NCI-H82 treated with DMSO at 0.1 percent for 48 hours (cell line): Measurements from ENCODE around the gene DCAKD.

Source experiments
- DNase-seq: peaks from one replicate; lab custom pipeline; 2025; ENCODE audit not compliant: unreplicated experiment; lab: John Stamatoyannopoulos, UW

The DCAKD gene, protein sequence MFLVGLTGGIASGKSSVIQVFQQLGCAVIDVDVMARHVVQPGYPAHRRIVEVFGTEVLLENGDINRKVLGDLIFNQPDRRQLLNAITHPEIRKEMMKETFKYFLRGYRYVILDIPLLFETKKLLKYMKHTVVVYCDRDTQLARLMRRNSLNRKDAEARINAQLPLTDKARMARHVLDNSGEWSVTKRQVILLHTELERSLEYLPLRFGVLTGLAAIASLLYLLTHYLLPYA

DNA sequence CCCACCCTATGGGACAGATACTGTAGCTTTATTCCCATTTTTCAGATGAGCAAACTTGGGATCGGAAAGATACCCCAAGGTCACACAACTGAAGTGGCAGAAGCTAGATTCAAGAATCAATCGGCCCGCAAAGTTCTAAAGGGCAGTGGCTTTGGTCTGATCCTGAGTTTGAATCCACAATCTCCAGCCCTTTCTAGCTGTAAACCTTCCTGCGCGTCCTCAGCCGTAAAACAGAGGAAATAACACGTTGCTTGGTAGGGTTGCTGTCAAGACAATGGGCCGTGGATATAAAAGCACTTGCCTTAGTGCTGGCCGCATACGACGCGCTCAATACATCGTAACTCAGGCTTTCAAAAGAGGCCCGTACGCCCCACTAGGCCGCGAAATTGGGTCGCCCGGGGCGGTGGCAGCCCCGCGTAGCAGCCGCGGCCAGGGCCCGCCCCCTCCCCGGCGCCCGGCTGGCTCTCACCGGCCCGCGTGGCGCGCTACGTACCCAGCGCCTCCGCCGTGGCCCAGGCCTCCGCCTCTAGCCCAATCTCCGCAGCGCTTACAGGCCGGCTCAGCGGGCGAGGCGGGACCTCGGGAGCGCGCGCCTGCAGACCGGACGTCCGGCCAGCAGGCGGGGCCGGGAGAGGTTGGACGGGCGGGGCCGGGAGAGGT lies at the start of gene DCAKD:
Gene DCAKD (minus strand): TSS at position 573 of the 660 bp plus-strand sequence. CDS start 16,747 bp downstream, outside the sequence.
- DNase-seq: peak; percentile 87

DNA sequence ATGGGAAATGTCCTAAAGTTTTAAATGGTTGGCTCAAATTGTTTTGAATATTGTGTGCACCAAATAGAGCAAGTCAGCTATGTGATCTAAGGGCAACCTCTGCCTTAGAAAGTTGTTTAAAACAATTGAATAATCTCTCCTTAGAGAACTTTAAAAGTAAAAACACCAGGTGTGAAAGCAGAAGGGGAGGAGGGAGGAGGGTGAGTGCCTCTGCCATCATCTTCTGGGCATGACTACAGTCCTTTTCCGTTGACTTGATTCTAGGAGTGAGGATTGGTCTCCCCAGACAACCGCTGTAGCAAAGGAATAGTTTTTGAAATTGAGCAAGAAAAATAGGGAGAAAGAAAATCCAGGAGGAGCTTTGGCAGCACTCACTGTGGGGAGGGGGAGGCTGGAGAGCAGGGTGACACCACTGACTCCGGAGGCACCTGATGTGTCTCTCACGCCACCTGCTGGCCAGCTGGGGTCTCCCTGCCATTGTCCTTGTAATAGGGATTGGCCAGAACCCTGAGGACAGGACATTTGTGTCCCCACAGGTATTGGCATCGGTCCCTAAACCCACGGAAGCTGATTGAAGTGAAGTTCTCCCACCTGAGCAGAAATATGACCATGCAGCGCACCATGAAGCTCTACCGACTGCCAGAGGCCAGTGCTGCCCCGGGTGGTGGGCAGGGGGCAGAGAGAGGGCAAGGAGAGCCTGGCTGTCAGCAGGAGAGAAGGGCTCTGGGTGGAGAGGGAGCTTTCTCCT lies 47.6 kb upstream of the DCAKD start:
- DNase-seq: peak; percentile 63

DNA sequence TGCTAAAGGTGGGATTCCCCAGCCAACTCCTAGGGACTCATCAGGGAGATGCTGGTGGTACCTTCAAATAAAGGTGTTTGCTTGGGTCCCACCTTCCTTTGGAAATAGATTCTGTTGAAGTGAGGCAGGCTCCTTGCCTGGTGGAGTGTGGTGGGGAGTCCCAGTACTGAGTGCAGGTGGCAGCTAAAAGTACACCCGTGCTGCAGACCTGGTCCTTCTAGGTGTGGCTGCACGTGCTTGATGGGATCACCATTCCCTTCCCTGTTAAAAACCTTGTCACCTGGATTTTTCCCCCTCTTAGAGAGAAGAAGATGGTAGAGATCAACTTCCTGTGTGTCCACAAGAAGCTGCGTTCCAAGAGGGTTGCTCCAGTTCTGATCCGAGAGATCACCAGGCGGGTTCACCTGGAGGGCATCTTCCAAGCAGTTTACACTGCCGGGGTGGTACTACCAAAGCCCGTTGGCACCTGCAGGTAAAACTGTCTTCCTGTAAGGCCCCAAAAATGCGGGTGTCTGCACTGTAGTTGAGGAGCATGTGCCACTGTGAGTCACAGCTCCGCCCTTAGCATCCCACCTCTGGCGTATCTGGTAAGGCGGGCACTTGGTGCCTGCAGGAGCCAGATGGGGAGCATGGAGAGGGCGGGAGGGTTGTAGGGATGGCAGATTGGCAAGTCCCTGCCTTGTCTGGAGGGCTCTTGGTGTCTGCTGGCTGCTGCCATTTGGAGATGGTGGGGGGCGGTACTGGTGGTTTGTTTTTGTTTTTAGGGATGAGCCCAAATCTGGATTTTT lies 46.8 kb upstream of the DCAKD start:
- no peak for DNase-seq

DNA sequence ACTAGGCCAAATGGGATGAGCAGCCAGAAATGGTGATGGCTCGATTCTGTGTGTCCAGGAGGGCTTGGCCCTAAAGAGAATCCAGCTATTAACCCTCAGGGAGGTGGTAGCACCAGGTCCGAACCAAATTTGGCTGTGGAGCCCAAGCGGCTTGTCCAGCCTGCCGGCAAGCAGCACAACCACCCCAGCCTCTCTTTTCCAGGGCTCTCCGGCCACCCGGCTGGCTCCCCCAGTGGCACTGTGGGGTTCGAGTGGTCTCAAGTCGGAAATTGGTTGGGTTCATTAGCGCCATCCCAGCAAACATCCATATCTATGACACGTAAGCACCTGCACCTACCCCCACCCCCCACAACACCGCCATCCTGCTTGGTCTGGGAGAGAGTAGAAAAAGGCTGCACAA lies 45.5 kb upstream of the DCAKD start:
- DNase-seq: no peak

DNA sequence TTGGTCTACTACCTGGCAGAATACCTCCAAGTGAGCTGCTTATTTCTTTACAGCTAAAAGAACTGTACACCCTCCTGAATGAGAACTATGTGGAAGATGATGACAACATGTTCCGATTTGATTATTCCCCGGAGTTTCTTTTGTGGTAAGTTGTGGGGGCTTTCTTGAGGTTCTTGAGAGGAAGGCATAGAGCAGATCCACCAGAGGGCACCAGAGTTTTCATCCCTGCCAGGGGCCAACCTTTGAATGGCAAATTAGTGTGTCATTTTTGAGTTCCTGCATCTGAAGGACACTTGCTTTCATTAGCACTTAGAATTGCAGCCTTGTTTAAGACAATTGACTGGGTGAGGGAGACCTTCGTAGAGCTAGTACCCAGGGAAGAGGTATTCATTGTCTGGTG lies 44.7 kb upstream of the DCAKD start:
- no peak for DNase-seq

DNA sequence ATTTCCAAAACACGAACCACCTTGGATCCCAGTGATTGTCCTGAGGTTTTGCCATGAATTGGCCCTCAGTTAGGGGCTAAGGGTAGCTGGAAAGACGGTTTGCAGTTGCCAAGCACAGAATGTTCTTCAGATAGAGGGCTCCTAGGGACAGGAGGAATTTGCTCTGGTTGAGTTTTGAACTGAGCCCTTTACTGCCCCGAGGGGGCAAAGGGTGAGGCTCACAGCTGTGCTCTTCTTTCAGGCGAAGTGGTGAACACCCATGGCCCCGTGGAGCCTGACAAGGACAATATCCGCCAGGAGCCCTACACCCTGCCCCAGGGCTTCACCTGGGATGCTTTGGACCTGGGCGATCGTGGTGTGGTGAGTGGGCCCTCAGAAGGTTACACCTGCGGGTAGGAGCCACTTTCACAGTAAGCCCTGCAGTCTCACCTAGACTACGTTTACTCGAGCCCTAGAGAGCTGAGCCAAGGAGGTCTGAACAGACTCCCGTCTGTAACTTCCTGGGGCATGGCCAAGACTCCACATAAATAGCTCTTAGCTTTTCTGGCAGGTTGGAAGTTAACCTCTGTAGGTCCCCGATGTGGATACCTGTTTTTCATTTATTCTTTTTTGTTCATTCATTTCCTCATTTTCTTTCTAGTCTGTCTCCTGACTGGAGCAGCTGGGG lies 42.1 kb upstream of the DCAKD start:
- no peak for DNase-seq

DNA sequence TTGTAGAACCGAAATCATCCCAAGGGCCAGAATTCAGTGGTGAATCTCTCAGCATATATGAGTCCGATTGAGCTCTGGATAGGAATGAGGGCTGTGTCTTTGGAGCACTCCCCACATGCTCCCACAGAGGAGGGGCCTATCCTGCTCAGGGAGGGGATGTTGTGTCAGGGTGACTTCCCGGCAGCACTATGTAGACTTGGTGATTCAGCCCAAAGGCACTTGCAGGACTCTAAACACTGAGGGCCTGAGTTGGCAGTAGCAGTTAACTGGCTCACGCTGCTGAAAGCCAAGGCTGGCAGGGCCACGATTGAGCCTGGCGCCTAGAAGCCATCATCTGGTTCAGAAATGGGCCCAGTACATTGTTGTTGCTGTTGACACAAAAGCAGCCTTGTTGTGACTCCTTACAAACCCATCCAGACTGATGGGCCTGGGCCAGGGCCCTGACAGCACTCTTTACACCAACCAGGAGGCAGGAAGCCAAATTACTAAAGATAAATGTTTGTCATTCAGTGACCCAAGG lies 41.5 kb upstream of the DCAKD start:
- no peak for DNase-seq

DNA sequence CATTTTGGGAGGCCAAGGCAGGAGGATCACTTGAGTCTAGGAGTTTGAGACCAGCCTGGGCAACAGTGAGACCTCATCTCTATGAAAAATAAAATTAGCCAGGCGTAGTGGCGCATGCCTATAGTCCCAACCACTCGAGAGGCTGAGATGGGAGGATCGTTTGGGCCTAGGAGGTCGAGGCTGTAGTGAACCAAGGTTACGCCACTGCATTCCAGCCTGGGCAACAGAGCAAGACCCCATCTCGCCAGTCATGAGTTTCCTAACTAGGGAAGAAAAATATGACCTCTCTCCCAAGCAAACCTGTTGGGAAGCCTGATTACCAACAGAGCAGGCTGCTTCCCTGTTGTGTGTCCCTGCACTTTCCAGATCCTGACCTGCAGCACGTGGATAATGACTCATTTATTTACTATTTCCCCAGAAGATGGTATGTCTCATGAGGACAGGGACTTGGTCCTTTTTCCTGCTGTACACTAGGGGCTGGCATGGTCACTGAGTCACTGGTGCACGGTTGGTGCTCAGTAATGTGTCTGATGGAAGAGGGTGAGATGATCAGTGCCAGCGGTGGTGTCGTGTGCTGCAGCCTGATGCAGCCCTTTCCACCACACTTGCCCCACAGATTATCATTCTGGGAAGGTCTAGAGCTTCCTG lies 40.5 kb upstream of the DCAKD start:
- DNase-seq: no peak

DNA sequence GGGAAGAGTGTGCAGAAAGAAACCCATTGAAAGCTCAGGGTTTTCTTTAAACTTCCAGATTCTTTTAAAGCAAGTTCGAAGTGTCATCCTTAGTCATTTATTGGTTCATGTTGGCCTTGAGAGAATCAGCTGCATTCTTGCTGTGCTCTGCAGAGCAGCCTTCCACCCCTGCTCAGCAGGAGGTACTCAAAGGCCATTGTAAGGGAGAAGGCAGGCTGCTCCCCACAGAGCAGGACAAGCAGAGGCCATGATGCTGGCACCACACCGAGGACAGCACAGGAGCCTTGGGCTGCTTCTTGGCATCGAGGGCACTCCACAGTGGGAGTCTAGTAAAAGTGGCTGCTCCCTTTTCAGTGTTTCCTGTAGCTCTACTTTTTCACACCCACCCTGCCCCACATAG lies 39.3 kb upstream of the DCAKD start:
- no peak for DNase-seq

DNA sequence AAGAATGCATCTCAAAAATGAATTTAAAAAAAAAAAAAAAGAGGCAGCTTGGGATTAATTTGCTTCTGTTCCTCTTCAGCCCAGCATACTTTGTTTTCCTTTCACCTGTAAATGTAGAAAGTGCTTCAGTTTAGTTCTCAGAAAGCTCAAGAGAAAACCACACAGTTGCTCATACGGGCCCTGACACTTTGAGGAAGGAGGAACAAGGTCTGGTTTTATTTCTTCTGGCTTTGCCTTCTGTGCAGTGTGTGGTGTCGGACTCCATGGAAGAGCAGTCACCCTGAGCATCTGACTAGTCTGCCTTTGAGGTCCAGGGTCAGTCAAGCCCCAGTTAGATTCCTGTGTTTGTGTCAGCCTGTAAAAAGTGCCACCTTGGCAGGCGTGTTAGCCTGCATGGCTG lies 37.3 kb upstream of the DCAKD start:
- no peak for DNase-seq

DNA sequence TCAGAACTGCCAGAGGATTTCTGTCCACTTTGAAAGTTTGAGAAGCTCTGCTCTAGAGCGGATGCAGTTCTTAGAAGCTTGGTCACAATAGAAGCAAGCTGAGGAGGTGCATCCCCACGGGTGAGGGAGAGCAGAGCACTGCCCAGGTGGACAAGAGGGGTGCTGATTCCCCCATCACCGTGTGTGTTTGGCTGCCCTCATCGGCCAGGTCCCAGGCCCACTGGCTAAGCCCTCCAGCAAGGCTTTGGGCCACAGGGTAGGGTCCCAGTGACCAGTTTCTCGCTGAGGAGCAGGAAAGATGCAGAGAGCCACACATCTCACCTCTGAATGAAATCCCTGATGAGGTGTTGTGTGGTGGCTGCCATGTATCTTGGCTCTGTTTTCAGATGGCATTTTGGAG lies 36.5 kb upstream of the DCAKD start:
- DNase-seq: no peak

DNA sequence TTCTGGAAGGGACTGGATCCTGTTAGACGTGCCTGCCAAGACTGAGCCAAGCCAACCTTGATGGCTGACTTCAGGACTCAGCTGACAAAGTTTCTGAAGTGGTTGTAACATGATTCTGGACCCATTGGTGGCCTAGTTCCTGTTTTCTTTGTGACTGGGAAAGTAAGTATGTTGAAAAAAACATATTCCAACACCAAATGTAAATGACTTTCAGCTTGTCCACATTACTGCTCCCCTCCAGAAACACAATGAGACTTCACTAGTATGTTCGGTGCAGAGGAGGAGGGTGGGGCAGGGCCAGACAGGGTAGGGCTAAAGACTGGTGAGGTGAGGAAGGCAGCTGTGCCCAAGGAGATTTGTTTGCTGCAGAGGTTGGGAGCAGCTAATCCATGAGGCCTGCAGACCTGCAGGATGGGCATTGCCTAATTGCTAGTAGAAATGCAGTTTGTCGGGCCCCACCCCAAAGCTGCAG lies 36.1 kb upstream of the DCAKD start:
- no peak for DNase-seq

DNA sequence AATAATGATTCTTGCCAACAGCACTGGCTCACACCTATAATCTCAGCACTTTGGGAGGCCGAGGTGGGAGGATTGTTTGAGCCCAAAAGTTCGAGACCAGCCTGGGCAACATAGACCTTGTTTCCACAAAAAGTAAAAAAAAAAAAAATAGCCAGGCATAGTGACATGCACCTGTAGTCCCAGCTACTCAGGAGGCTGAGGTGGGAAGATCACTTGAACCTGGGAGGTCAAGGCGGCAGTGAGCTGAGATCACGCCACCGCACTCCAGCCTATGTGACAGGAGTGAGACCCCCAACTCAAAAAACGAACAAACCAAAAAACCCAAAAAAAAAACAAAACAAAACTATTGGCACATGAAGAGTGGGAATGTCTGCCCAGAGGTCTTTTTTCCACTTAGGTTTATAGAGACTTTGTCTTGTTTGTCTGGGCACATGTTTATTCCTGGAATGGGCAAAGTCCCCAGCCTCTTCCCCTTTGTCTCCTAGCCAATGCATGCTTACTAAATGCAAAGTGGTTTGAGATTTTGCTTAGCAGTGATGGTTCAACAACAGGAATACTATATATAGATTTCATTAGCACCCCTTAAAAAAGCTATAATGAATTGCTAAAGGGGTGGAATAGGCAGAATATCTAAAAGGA lies 35.6 kb upstream of the DCAKD start:
- DNase-seq: no peak

DNA sequence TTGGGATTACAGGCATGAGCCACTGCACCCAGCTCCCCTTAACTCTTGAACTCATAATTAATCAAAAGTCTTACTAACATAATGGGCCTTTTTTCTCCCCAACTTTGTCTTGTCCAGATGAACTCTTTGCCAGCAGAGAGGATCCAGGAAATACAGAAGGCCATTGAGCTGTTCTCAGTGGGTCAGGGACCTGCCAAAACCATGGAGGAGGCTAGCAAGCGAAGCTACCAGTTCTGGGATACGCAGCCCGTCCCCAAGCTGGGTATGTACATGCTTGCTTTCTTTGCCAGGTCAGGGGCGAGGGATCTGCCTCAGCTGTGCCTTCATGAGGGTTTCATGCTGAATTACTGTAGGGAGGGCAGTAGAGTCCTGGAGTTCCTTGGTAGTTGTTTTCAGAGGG lies 35.0 kb upstream of the DCAKD start:
- no peak for DNase-seq

DNA sequence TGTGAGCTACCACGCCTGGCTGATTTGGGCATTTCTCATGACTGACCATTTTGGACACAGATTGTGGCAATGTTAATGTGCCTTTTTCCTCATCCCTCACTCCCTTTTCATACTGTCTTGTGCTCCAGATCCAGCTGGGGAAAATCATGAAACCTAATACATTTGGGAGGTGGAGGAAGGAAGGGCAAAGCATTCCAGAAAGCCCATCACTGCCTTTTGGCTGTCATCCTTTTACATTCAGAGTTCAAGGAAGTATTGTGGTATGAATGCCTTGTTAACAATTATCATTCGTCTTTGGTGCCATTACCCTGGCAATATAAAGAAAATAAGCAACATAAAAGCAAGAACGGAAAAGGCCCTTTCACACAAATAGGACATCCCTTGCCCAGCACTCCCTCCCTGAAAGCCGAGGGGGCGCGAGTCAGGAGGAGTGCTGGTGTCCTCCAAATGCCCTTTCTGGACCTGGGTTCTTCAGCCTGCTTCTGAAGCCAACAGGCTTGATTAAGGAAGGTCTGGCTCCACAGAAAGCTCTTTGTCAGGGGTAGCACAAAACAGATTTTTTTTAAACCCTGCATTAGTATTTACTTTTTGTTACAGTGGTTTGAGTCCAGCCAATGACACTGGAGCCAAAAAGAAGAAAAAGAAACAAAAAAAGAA lies 29.7 kb upstream of the DCAKD start:
- no peak for DNase-seq

DNA sequence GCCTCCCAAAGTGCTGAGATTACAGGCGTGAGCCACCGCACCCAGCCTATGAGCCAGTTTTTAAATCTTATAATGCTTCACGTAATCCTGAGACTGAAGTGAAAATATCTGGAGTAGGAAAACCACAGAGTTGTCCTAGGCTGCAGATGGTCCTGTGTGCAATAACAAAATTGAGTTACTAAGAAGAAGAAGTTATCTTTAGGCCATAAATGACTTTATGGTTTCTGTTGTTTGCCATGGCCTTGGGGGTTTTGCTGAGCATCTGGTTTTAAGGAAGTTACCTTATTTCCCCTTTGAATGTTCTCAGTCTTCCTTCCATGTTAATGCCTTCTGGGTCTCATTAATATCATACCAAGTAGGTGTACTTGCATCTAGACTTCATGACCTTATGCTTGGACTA lies 26.2 kb upstream of the DCAKD start:
- no peak for DNase-seq

DNA sequence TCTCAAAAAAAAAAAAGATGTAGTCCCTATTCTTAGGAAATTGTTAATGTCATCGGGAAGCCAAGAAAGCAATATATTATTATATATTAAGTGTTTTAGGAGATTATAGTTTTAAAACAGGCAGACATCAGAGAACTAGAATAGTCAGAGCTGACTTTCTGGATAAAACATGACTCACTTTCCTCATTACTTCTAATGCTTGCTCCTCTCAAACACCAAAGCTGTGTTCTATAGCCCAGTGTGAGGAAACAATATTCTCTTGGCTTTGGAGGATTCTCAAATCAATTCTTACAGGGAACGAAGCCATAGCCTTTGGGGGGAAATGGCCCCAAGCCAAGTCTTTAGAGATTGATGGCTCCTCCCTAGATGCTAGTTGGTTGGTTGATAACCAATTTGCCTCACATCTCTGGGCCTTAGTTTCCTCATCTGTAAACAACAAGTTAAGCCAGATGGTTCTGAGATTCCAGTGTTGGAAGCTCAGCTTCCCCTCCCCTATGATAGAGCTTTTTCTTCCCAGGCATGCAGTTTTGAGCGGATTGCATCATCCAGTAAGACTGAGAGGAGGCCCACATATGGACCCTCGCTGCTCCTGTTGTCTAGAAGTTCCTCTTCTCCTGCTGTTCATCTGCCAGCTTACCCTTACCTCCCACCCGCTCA lies 22.1 kb upstream of the DCAKD start:
- DNase-seq: peak; percentile 60

DNA sequence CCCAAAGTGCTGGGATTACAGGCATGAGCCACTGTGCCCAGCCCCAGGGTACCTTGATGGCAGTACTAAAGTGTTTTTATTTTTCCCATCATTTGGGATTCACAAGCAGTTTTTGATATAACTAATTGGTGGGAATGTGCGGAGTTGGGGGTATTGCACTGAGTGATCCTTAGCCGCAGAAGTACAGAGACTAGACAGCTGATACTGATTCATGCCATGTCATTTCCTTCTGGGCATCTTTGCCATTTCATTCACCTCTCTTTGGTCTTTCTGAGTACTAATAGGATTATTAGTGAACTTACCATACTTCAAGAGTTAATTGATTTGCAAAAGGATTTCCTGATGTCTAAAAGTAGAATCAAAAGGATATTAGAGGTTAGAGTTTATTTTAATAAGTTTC lies 19.4 kb upstream of the DCAKD start:
- no peak for DNase-seq

DNA sequence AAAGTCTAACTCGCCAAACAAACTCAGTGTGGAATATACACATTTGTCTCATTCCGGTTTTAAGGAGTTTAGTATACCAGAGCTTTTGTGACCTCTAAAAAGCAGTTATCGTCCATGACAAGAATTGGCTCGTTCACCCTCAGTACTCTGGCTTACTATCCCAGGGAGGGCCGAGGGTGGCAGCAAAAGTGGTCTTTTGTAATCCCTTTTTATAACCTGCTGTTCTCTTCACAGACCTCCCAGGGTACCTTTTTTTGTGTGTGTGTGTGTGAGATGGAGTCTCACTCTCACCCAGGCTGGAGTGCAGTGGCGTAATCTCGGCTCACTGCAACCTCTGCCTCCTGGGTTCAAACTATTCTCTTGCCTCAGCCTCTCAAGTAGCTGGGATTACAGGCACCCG lies 18.6 kb upstream of the DCAKD start:
- DNase-seq: no peak
